GM21737 (cell line): ENCODE results near the gene MTRFR.
"Not testable (repeated sequence)": the region's sequence is repeated elsewhere in the genome, so short reads cannot be mapped to it uniquely, and the experiment has no call there.

Source experiments
- ATAC-seq: cut with Tn5 transposase; IDR thresholded peaks from one replicate; pipeline ENCODE4 v1.9.1; 2021; ENCODE audit warnings: mild to moderate bottlenecking, moderate library complexity; ENCODE audit not compliant: unreplicated experiment

The MTRFR gene

DNA sequence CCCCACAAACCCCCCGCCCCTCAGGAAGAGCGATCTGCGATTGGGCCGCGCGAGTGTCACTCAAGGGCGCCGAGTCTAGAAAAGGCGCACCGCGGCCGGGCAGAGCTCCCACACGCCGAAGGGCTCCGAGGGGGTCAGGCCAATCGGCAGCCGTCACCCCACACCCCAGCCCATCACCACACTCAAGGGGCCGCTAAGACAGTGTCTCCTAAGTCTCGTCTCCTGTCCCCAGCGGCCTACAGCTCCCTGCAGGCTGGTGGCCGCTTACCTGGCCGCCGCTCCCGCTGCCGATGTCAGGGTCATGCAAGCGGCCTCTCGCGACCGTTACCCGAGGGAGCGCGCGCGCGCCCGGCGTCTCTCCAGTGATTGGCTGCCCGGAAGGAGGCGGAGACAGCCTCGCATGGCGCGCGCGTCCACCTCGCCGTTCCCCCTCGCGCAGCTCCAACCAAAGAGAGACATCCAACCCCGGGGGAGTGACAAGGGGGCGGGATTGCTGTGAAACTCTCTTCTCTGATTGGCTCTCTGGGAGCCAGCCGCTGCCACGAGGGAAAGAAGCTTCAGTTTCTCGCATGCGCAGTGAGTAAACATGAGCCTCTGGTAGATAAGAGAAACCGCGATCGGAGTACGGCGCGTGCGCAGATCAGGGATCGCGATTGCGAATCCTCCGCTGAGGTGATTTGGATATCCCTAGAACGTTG is at the start of gene MTRFR, which contains the start of gene MPHOSPH9:
TSS of gene MTRFR (plus strand) at position 630 of the 698 bp plus-strand sequence. CDS start 20,239 bp downstream, outside the sequence.
TSS of gene MPHOSPH9 (minus strand) at position 335 of the 698 bp plus-strand sequence. CDS start 2,777 bp downstream, outside the sequence.
- ATAC-seq: peak; percentile 80

DNA sequence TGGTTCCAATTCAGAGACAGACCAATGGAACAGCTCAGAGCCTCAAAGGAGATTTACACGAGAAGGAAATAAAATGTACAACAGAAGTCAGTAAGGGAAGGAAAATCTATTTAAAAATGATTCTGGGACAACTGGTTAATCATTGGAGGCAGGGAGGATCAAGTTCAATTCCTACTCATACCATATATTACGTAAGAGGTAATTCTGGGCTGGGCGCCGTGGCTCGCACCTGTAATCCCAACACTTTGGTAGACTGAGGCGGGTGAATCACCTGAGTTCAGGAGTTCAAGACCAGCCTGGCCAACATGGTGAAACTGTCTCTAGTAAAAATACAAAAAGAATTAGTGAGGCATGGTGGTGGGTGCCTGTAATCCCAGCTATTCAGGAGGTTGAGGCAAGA is 45.6 kb upstream of the MTRFR start:
- ATAC-seq: no peak

- no peak for ATAC-seq
Observed at GRCh38 chr12:123199936-123200335, 33.3 kb upstream of the MTRFR start.

DNA sequence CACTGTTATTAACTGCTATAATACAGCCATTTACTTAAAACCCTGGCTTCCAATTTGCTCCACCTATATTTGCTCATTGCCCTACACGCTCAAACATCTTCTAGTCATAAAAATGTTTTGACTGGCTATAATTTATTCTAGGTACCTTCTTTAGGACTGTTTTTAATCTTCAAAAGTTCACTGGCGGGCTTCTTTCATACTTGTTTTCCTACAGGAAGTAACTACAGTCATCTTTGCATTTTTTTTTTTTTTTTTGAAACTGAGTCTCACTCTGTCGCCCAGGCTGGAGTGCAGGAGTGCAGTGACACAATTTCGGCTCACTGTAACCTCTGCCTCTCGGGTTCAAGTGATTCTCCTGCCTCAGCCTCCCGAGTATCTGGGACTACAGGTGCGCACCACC is 32.8 kb upstream of the MTRFR start:
- ATAC-seq: no peak

DNA sequence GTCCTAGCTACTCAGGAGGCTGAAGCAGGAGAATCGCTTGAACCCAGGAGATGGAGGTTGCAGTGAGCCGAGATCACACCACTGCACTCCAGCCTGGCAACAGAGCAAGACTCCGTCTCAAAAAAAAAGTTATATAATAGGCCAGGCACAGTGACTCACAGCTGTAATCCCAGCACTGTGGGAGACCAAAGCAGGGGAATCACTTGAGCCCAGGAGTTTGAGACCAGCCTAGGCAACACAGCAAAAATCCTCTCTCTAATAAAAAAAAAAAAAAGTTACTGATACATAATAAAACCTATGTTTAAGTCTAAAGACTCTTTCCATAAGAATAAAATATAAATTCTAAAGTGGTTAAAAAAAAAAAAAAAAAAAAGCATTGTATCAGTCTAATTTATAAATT is 26.4 kb upstream of the MTRFR start:
- ATAC-seq: not testable (repeated sequence)

GRCh38 chr12:123207815-123208214 is 25.4 kb upstream of the MTRFR start:
- not testable (repeated sequence) for ATAC-seq

DNA sequence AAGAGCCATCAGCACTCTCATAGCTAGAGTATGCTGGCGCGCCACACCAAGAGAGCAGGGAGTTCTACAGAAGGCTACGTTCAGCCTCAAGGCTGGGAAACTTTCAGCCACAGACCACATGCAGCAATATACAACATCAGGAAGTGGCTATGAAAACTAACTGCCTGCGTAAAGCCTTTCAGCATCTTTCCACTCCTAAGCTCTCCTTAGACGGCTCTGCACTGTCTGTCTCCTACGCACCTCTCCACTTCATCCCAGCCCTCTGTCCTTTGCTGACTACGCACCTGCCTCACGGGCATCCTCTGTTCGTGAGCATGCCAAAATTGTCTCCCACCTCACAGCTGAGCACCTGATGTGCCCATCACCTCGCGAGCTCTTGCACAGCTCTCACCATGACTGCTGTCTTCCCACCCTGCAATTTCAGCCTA is 10.0 kb upstream of the MTRFR start:
- peak; percentile 58 for ATAC-seq

DNA sequence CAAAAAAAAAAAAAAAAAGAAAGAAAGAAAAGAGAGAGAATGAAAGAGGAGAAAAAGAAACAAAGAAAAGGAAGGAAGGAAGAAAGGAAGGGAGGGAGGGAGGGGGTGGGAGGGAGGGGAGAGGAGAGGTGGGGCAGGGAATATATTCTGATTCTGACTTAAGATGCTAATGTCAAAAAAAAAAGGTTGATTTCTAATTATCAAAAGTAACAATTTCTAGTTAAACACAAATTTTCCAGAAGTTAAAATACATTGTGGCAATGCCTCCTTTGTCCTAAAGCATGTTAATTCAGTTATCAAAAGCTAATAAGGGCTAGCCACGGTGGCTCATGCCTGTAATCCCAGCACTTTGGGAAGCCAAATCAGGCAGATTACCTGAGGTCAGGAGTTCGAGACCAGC is 7.8 kb upstream of the MTRFR start:
- no peak for ATAC-seq

DNA sequence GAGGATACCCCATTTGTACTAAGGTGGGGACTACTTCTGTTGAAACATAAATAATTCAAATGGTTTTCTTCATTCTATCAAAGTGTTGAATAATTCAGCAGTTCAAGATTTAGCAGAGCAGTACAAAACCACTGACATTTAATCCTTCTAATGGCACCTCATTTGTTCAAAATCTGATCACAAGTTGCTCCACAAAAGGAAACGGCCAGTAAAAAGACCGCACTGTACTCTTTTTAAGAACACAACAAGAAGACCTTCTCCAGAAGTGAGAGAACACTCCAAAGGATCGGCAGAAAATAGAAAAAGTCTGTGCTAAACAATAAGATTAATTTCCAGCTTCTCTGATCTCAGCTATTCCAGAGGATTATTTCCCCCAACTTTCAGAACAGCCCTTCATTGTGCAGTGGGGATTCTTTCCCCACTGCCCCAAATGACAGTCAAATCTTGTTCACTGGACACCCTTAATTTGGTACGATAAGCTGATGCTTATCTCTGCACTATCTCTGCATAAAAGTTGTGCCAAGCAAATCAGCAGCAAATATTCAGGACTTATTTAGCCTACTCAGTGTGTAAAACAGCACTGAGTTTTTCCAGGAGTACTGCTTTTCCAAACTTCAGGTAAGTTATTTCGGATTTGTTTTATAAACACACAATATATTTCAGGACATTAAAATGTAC is 5.5 kb upstream of the MTRFR start:
- ATAC-seq: no peak

DNA sequence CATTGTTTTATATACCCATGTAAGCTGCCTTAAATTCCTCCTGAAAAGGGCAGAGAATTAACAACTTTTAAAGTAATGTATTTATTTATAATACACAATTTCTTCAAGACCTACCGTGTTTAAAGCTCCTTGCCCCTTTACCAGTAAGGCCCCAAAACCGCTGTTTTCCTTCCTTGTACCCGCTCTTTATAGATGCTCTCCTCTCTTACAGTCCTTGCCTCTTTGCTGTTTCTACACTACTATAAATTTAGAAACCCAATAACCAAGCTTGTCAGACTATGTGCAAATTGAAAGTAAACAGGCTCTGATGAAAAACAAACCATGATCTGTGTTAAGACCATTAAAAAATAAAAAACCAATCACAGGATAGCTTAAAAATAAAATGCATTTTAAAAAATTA is 4.2 kb upstream of the MTRFR start:
- no peak for ATAC-seq

DNA sequence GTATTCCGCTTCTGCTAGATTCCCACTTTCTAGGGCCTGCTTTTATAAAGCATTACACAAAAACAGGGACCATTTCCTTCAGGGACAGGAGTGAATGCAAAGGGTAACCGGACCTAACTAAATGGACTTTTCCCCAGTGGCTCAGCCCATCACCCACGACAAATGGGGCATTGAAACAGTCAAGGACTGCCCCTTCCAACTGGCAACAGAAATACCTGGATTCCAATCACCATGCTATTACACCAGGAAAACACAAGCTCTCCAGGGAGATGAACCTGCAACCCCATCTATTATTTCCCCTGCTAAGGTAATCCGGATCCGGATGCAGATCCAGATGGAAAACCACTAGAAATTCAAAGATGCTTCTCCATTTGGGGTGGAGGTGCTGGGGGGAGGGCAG is 1.3 kb upstream of the MTRFR start:
- no peak for ATAC-seq

DNA sequence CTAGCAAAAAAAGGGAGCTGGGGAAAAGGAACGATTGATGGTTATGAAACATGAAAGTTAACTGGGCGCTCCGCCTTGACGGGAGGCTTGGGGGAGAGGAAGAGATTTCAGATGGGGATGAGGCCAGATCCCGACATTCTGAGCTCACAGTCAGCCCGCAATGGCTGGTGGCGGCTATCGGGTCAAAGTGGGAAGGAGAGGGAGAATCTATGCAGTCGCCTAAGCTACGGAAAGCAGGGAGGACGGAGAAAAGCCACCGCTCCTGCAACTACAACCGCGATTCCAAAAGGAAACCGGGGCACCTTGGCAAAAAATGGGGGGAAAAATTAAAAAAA is 797 bp upstream of the MTRFR start:
- no peak for ATAC-seq

DNA sequence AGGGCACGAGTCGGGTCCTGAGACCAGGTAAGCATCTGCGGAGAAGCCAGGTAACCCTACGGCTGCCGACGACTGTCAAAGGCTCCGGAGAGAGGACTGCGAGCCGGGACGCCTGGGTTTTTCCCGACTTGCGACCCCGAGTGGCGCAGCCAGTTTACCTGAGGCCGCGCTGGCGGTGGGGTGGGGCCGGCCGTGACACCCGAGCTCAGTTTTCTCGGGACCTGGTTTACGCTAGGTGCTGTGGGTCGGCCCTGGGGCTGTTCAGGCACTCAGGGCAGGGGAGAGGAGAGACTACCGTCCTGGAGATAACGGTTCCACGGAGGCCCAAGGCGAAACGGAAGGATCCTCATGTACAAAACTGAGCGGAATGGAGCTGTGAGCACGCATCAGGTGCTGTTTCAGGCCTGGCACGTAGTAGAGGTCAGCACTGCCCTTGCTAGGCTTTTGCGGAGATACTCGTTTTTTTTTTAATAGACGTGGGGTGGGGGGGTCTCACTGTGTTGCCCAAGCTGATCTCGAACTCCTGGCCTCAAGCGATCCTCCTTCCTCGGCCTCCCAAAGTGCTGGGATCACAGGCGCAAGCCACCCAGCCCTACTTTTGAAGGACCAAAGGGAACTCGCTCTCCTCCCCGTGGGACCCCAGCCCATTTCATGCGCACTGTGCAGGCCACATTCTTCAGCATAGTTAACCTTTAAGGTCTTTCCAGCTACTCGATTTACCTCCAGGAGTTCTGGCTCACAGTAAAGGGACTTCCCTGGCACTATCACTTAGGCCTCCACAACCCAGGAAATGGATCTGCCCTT is 471 bp downstream of the MTRFR start:
- peak; percentile 6 for ATAC-seq

- ATAC-seq: no peak
Observed at GRCh38 chr12:123237646-123238329, 4.6 kb downstream of the MTRFR start.

DNA sequence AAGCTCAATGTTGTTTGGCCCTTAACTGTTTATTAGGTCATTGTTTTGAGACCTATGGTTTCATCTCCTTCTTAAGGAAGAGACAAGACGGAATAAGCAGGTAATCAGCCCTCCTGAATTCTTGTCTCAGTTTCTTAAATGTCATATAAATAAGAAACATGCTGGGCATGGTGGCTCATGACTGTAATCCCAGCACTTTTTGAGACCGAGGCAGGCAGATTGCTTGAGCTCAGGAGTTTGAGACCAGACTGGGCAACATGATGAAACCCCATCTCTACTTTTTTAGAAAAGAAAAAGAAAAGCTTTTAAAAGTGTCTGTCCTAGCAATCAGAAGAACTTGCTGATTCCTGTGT is 5.1 kb downstream of the MTRFR start:
- no peak for ATAC-seq

- no peak for ATAC-seq
Observed at GRCh38 chr12:123238961-123239360, 5.7 kb downstream of the MTRFR start.

- ATAC-seq: no peak
Observed at GRCh38 chr12:123242116-123242904, 9.1 kb downstream of the MTRFR start.

GRCh38 chr12:123243671-123244262 is 10.5 kb downstream of the MTRFR start:
- no peak for ATAC-seq

- no peak for ATAC-seq
Observed at GRCh38 chr12:123245678-123246077, 12.4 kb downstream of the MTRFR start.

GRCh38 chr12:123248129-123248528 is 14.9 kb downstream of the MTRFR start:
- ATAC-seq: not testable (repeated sequence)
